NCI-H524 treated with DMSO at 0.1 percent for 48 hours (cell line): ENCODE data around the gene COL12A1.
A peak's percentile ranks its signal among the peaks of the same experiment; 100 is the strongest.

ENCODE experiments used
- DNase-seq: peaks from one replicate; lab custom pipeline; 2025; lab: John Stamatoyannopoulos, UW

The COL12A1 gene

GRCh38 chr6:75205776-75206575, at the start of gene COL12A1:
COL12A1 (minus strand) TSS chr6:75206053; CDS start chr6:75202792, 3,261 bp downstream.
- no peak for DNase-seq

GRCh38 chr6:75250552-75250951, 44.7 kb upstream of the COL12A1 start:
- no peak for DNase-seq

- DNase-seq = no peak
Measured at GRCh38 chr6:75249837-75250236, 44.0 kb upstream of the COL12A1 start.

GRCh38 chr6:75246386-75246785, 40.5 kb upstream of the COL12A1 start:
- DNase-seq = no peak

GRCh38 chr6:75244063-75244584, 38.3 kb upstream of the COL12A1 start:
- no peak for DNase-seq

- DNase-seq = peak; percentile 92
Measured at GRCh38 chr6:75243333-75244062, 37.6 kb upstream of the COL12A1 start, which contains the start of gene COX7A2. COX7A2 (minus strand) TSS chr6:75243801; CDS start chr6:75243734, 67 bp downstream.

GRCh38 chr6:75236630-75237029, 30.8 kb upstream of the COL12A1 start:
- DNase-seq = no peak

GRCh38 chr6:75235271-75235670, 29.4 kb upstream of the COL12A1 start:
- no peak for DNase-seq

- DNase-seq = no peak
Measured at GRCh38 chr6:75234126-75234865, 28.4 kb upstream of the COL12A1 start.

- DNase-seq = no peak
Measured at GRCh38 chr6:75233092-75233615, 27.3 kb upstream of the COL12A1 start.

- no peak for DNase-seq
Measured at GRCh38 chr6:75230484-75231325, 24.9 kb upstream of the COL12A1 start.

- no peak for DNase-seq
Measured at GRCh38 chr6:75224303-75224926, 18.6 kb upstream of the COL12A1 start.

- DNase-seq = no peak
Measured at GRCh38 chr6:75223428-75223827, 17.6 kb upstream of the COL12A1 start.

GRCh38 chr6:75222261-75222660, 16.4 kb upstream of the COL12A1 start:
- DNase-seq = no peak

- DNase-seq = no peak
Measured at GRCh38 chr6:75221116-75221515, 15.3 kb upstream of the COL12A1 start.

GRCh38 chr6:75220357-75220756, 14.5 kb upstream of the COL12A1 start:
- no peak for DNase-seq

- no peak for DNase-seq
Measured at GRCh38 chr6:75219263-75219662, 13.4 kb upstream of the COL12A1 start.

- DNase-seq = no peak
Measured at GRCh38 chr6:75217193-75217592, 11.3 kb upstream of the COL12A1 start.

- no peak for DNase-seq
Measured at GRCh38 chr6:75215291-75215690, 9.4 kb upstream of the COL12A1 start.

GRCh38 chr6:75213732-75214131, 7.9 kb upstream of the COL12A1 start:
- DNase-seq = no peak

GRCh38 chr6:75213112-75213511, 7.3 kb upstream of the COL12A1 start:
- no peak for DNase-seq
